A673 (cell line): ENCODE results near the gene THSD4. TPM values are rescaled to one million over a fixed set of nuclear protein-coding genes. Genes with fewer than 3 reads are reported as not detected.

Experiments
- BruUV-seq: library from RNA; stranded (reverse); fragments of 400-500 nt; replicated peaks from 2 replicates; lab custom pipeline; 2021; lab: Mats Ljungman, UMichigan
- CTCF ChIA-PET: fragments of 300-600 bp; sonication (Branson Sonifier 250); formaldehyde crosslinking; loops from one replicate; lab custom pipeline; 2022; ENCODE audit warnings: antibody characterized with exemption; lab: Charles Lee
- POLR2A ChIA-PET: fragments of 300-600 bp; sonication (Branson Sonifier 250); formaldehyde crosslinking; loops from one replicate; lab custom pipeline; 2022; ENCODE audit warnings: antibody characterized with exemption; ENCODE audit not compliant: low non-redundant PET; lab: Charles Lee
- DNase-seq: peaks from one replicate; pipeline ENCODE4 v3.0.0-alpha.2; 2015; ENCODE audit warnings: low spot score
- H3K27ac ChIP-seq: fragments of 200-600 bp; sonication (generic); 2 replicates; pipeline ENCODE4 v1.5.1; 2016; ENCODE audit warnings: mixed run types, low read depth, mild to moderate bottlenecking, mixed read lengths, antibody characterized with exemption, low read length; ENCODE audit not compliant: poor library complexity, severe bottlenecking
- H3K27me3 ChIP-seq: fragments of 200-600 bp; sonication (generic); replicated peaks from 2 replicates; pipeline ENCODE4 v1.6.1; 2017; ENCODE audit warnings: mixed run types, low read depth, mild to moderate bottlenecking, mixed read lengths, antibody characterized with exemption, low read length; ENCODE audit not compliant: insufficient read depth, poor library complexity
- H3K36me3 ChIP-seq: fragments of 200-600 bp; sonication (generic); 2 replicates; pipeline ENCODE4 v1.6.1; 2016; ENCODE audit warnings: mixed run types, mild to moderate bottlenecking, mixed read lengths, antibody characterized with exemption, low read length; ENCODE audit not compliant: insufficient read depth, poor library complexity, severe bottlenecking
- H3K4me1 ChIP-seq: fragments of 200-600 bp; sonication (generic); 2 replicates; pipeline ENCODE4 v1.6.1; 2017; ENCODE audit warnings: mixed run types, mild to moderate bottlenecking, mixed read lengths, antibody characterized with exemption, low read length; ENCODE audit not compliant: insufficient read depth, poor library complexity, severe bottlenecking
- H3K4me3 ChIP-seq: fragments of 200-600 bp; sonication (generic); 2 replicates; pipeline ENCODE4 v1.5.1; 2016; ENCODE audit warnings: low read depth, mixed run types, mild to moderate bottlenecking, mixed read lengths, low read length; ENCODE audit not compliant: poor library complexity, severe bottlenecking
- H3K9me3 ChIP-seq: fragments of 200-600 bp; sonication (generic); 2 replicates; pipeline ENCODE4 v1.6.1; 2016; ENCODE audit warnings: mixed run types, low read depth, mild to moderate bottlenecking, mixed read lengths, antibody characterized with exemption, low read length; ENCODE audit not compliant: poor library complexity, severe bottlenecking
- EZH2 ChIP-seq: fragments of 200-600 bp; sonication (generic); IDR thresholded peaks from 2 replicates; pipeline ENCODE4 v1.6.1; 2017; ENCODE audit warnings: borderline replicate concordance, low read depth, mild to moderate bottlenecking, mixed read lengths, antibody characterized with exemption, low read length; ENCODE audit not compliant: poor library complexity, severe bottlenecking
- intact Hi-C: fragments of 100-400 bp; cut with micrococcal nuclease; formaldehyde crosslinking; loops from one replicate; pipeline ENCODE4 v1.10.0; 2022; ENCODE audit not compliant: unreplicated experiment
- total RNA-seq: library from RNA; stranded (reverse); gene quantifications from 2 replicates; pipeline ENCODE4 v1.2.3, GENCODE V29; 2021
- TF ChIP-seq, protein P1 (sequence below): fragments of 300-800, 200-600 bp; sonication (generic); conservative IDR thresholded peaks from 2 replicates; pipeline ENCODE4 v1.5.1; 2017; ENCODE audit warnings: low read depth, mild to moderate bottlenecking, antibody characterized with exemption, low read length, moderate library complexity, mixed read lengths

Gene THSD4
- total RNA-seq, 1 experiment from 2014 or later: 2.4 TPM

- no peak overlapping the region for H3K4me3 ChIP-seq
- TF ChIP-seq EZH2: no peak
- TF ChIP-seq, protein P1, sequence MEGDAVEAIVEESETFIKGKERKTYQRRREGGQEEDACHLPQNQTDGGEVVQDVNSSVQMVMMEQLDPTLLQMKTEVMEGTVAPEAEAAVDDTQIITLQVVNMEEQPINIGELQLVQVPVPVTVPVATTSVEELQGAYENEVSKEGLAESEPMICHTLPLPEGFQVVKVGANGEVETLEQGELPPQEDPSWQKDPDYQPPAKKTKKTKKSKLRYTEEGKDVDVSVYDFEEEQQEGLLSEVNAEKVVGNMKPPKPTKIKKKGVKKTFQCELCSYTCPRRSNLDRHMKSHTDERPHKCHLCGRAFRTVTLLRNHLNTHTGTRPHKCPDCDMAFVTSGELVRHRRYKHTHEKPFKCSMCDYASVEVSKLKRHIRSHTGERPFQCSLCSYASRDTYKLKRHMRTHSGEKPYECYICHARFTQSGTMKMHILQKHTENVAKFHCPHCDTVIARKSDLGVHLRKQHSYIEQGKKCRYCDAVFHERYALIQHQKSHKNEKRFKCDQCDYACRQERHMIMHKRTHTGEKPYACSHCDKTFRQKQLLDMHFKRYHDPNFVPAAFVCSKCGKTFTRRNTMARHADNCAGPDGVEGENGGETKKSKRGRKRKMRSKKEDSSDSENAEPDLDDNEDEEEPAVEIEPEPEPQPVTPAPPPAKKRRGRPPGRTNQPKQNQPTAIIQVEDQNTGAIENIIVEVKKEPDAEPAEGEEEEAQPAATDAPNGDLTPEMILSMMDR: no peak
- peaks cover 12% of the 10 kb centered on the region for H3K27me3 ChIP-seq
- no peak overlapping the region for H3K27ac ChIP-seq
- no peaks in the 10 kb centered on the region for H3K36me3 ChIP-seq
- ChIA-PET POLR2A (no interaction called here), CTCF (no interaction called here)
- no peaks in the 10 kb centered on the region for H3K9me3 ChIP-seq
- no TSS peak for BruUV-seq
- H3K4me1 ChIP-seq: no peaks in the 10 kb centered on the region
- no peak for DNase-seq
- intact Hi-C loops: no loop called here
Observed at GRCh38 chr15:71712182-71712581, 596.9 kb downstream of the THSD4 start.

DNA sequence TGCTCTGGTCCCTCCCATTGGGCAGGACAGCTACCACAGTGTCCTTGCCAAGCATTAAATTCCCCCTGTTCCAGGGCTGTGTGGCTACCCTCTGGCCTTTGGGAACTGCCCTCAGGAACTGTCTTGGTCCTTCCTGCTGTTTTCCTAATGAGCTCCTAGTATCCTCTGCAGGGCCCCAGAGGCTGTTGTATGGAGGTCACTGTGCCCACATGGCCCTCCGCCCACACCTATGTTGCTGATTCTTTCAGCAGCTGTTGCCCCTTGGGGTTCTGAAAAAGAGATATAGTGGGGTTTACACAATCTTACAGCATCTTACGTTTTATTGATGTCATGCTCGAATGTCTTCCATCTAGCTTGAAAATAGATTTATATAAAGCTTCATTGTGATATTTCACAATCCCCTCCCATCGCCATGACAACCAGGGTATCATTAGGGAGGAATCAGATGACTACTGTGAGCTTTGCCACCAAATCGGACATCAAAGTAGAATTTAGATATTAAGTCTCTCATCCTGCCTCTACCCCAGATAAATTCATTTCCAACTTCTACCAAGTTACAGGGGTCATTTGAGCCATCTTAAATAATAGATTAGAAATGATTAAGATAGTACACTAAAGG, 598.0 kb downstream of the THSD4 start:
- intact Hi-C loops: no loop called here
- no peaks in the 10 kb centered on the region for H3K9me3 ChIP-seq
- H3K27me3 ChIP-seq: peaks cover 12% of the 10 kb centered on the region
- H3K27ac ChIP-seq: no peak overlapping the region
- no peaks in the 10 kb centered on the region for H3K36me3 ChIP-seq
- CTCF ChIA-PET: no interaction called here
- BruUV-seq: no TSS peak
- TF ChIP-seq EZH2: no peak
- TF ChIP-seq, protein P1: no peak
- DNase-seq: peak; percentile 12
- no peaks in the 10 kb centered on the region for H3K4me1 ChIP-seq
- POLR2A ChIA-PET: interaction anchor here (0.5 kb wide), 1 partner anchor 30 kb away, joined by 11 read pairs; no protein-coding TSS in a partner anchor
- H3K4me3 ChIP-seq: no peak overlapping the region

DNA sequence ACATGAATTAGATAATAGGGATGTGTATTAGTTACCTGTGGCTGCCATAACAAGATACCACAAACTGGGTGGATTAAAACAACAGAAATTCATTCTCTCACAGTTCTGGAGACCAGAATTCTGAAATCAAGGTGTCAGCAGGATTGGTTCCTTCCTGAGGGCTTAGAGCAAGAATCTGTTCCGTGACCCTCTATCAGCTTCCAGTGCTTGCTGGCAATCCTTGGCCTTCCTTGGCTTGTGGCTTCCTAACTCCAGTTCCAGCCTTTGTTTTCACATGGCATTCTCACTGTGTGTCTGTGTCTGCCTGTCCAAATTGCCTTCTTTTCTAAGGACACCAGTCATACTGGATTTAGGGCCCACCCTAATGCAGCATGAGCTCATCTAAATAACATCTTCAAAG, 600.6 kb downstream of the THSD4 start:
- H3K27me3 ChIP-seq: peaks cover 12% of the 10 kb centered on the region
- no peak for TF ChIP-seq EZH2
- TF ChIP-seq, protein P1: no peak
- H3K4me3 ChIP-seq: no peak overlapping the region
- H3K9me3 ChIP-seq: no peaks in the 10 kb centered on the region
- ChIA-PET CTCF (no interaction called here), POLR2A (no interaction called here)
- no peak for DNase-seq
- intact Hi-C loops: no loop called here
- no peaks in the 10 kb centered on the region for H3K4me1 ChIP-seq
- H3K27ac ChIP-seq: no peak overlapping the region
- H3K36me3 ChIP-seq: no peaks in the 10 kb centered on the region
- no TSS peak for BruUV-seq
